Lower lobe of right lung (tissue), 2 donors: ENCODE measurements around the gene ACCS. TPM values are rescaled to one million over a fixed set of nuclear protein-coding genes. Genes with fewer than 3 reads are reported as not detected.

Source experiments
- ATAC-seq, 2 donors: fragments of 200-7000 bp; cut with Tn5 transposase; one replicate each; pipeline ENCODE4 v1.9.1; 2020 to 2022; ENCODE audit warnings: mild to moderate bottlenecking in 2 of 2, moderate library complexity in 2 of 2
- DNase-seq: peaks from one replicate; pipeline ENCODE4 v3.0.0-alpha.2; 2020
- H3K27ac ChIP-seq: fragments of 200-600 bp; one replicate; pipeline ENCODE4 v1.8.0; 2022
- H3K27me3 ChIP-seq: fragments of 200-600 bp; one replicate; pipeline ENCODE4 v1.8.0; 2022; ENCODE audit warnings: low read depth
- H3K36me3 ChIP-seq: fragments of 200-600 bp; one replicate; pipeline ENCODE4 v1.8.0; 2022; ENCODE audit warnings: mild to moderate bottlenecking
- H3K4me1 ChIP-seq: fragments of 200-600 bp; one replicate; pipeline ENCODE4 v1.8.0; 2022
- H3K4me3 ChIP-seq: fragments of 200-600 bp; one replicate; pipeline ENCODE4 v1.8.0; 2022; ENCODE audit warnings: mild to moderate bottlenecking
- H3K9me3 ChIP-seq: fragments of 200-600 bp; one replicate; pipeline ENCODE4 v1.8.0; 2022
- intact Hi-C: fragments of 100-400 bp; cut with DNase I; formaldehyde crosslinking; loops from one replicate; pipeline ENCODE4 v1.11.0; 2022
- total RNA-seq: library from RNA; stranded (reverse); fragmentation: NEBNext Ultra II Directional; extraction: Animal tissue kit (Norgen Biotek cat#: 25700); gene quantifications from one replicate; pipeline ENCODE4 v1.2.1, GENCODE V29; 2021
- TF ChIP-seq, protein P1 (sequence below): fragments of 200-600 bp; IDR thresholded peaks from one replicate; pipeline ENCODE4 v1.8.0; 2022; ENCODE audit warnings: antibody characterized with exemption, mild to moderate bottlenecking
- donor health status: DM: no; HTN: yes; CAD: no; lungs with severe emphysema.

The ACCS gene
- total RNA-seq, 1 donor from 2014 or later, result 31.4 TPM

DNA sequence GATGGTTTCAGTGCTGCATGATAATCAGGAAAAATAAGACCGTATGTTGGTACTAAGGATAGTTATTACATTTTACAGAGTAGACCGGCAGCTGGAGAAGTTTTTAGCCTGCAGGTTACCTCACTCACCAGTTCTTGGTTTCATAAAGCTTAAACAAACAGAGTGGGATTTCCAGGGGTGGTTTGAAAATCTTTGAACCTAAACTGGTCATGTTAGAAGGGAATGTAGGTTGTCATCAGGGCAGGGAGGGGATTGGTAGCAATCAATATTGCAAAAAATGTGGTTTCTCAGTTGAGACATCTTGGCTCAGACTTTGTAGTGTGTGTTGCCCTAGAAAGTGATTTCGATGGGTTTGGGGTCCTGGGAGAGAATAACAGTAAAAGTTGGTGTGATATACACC lies 46.9 kb downstream of the ACCS start:
- ATAC-seq (no peak), DNase-seq (no peak)
- H3K4me1 ChIP-seq, result peaks cover 16% of the 10 kb centered on the region
- no peaks in the 10 kb centered on the region for H3K9me3 ChIP-seq
- H3K27me3 ChIP-seq, result no peaks in the 10 kb centered on the region
- TF ChIP-seq, protein P1, sequence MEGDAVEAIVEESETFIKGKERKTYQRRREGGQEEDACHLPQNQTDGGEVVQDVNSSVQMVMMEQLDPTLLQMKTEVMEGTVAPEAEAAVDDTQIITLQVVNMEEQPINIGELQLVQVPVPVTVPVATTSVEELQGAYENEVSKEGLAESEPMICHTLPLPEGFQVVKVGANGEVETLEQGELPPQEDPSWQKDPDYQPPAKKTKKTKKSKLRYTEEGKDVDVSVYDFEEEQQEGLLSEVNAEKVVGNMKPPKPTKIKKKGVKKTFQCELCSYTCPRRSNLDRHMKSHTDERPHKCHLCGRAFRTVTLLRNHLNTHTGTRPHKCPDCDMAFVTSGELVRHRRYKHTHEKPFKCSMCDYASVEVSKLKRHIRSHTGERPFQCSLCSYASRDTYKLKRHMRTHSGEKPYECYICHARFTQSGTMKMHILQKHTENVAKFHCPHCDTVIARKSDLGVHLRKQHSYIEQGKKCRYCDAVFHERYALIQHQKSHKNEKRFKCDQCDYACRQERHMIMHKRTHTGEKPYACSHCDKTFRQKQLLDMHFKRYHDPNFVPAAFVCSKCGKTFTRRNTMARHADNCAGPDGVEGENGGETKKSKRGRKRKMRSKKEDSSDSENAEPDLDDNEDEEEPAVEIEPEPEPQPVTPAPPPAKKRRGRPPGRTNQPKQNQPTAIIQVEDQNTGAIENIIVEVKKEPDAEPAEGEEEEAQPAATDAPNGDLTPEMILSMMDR, result no peak
- H3K36me3 ChIP-seq, result peaks cover 68% of the 10 kb centered on the region
- H3K27ac ChIP-seq, result no peak overlapping the region
- intact Hi-C loops, result no loop called here
- H3K4me3 ChIP-seq, result no peak overlapping the region

DNA sequence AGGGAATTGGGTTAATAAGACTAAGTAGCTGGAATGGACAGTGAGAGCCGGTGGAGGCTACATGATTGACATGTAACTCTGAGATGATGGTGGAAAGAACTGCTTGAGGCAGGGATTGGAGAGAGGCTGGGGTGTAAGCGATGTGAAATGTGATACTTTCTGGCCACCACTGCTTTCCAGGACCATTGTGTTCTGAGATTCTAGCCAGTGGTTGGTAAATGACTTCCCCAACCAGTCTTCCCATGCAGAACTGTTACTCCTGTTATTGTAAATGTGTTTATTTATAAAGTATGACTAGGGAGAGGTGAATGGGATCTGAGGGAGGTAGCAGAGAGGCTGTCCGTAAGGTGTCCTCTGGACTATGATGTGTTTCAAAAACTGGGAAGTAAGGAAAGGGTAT lies 47.5 kb downstream of the ACCS start:
- Histone ChIP-seq H3K36me3 (peaks cover 65% of the 10 kb centered on the region), H3K9me3 (no peaks in the 10 kb centered on the region), H3K4me1 (peaks cover 16% of the 10 kb centered on the region), H3K27me3 (no peaks in the 10 kb centered on the region), H3K4me3 (no peak overlapping the region), H3K27ac (no peak overlapping the region)
- DNase-seq (no peak), ATAC-seq (no peak)
- TF ChIP-seq, protein P1, result no peak
- intact Hi-C loops, result no loop called here

DNA sequence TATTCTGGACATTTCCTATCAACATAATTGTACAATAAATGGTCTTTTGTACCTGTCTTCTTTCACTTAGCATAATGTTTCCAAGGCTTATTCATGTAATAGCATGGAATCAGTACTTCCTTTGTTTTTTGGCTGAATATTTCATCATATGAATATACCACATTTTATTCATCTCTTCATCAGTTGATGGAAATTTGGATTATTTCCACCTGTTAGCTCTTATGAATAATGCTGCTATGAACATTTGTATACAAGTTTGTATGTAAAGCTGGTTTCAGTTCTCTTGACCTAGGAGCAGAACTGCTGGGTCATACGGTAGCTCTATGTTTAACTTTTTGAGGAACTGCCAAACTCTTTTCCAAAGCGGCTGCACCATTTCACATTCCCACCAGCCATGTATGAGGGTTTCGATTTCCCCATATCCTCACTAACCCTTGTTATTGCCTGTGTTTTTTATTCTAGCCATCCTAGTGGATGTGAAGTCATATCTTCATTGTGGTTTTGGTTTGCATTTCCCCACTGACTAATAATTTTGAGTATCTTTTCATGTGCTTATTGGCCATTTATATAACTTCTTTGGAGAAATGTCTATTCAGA lies 50.3 kb downstream of the ACCS start:
- no peak for DNase-seq
- Histone ChIP-seq H3K27ac (no peak overlapping the region), H3K9me3 (no peaks in the 10 kb centered on the region), H3K36me3 (peaks cover 58% of the 10 kb centered on the region), H3K4me3 (no peak overlapping the region), H3K27me3 (no peaks in the 10 kb centered on the region), H3K4me1 (peaks cover 6% of the 10 kb centered on the region)
- TF ChIP-seq, protein P1, result no peak
- intact Hi-C loops, result no loop called here
- ATAC-seq, result no peak

DNA sequence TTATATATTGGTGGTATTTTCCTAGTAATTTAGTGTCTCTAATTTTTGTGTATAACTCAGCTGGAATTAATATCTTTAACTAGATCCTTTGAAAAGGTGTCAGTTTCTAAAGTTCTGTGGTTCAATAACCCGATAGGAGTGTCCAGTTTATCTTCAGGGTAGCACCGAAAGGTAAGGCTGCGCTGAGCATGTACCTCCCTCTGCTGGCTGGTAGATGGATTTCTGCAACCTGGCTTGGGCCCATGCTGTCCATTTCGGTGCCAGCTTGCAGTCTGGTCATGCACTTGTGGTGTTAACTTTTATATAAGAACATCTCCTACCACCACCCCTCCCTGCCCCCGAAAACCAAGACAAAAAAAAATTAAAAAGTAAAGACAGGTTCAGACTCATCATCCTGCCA lies 54.1 kb downstream of the ACCS start:
- ATAC-seq (no peak), DNase-seq (no peak)
- TF ChIP-seq, protein P1, result no peak
- no peak overlapping the region for H3K4me3 ChIP-seq
- no peak overlapping the region for H3K27ac ChIP-seq
- intact Hi-C loops, result no loop called here
- H3K9me3 ChIP-seq, result no peaks in the 10 kb centered on the region
- H3K4me1 ChIP-seq, result no peaks in the 10 kb centered on the region
- H3K27me3 ChIP-seq, result no peaks in the 10 kb centered on the region
- H3K36me3 ChIP-seq, result peaks cover 56% of the 10 kb centered on the region

DNA sequence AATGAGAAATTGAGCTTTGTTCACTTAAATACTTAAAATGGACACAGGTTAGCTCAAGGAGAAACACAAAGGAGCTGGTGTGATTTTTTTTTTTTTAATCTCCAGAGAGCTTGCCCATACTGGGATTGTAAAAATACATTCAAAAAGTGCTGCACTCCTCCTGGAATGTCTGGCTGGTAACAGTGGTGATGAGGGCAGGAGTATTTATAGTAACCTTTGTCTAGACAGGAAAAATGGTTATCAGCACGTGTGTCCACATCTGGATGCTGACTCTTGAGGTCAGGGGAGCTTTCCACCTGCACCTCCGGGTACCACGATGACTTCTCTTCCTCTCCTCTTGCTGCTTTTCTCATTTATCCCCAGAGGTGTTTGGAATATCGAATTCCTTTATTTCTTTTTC lies 59.5 kb downstream of the ACCS start:
- intact Hi-C loops, result no loop called here
- H3K27ac ChIP-seq, result no peak overlapping the region
- H3K4me3 ChIP-seq, result no peak overlapping the region
- no peaks in the 10 kb centered on the region for H3K4me1 ChIP-seq
- no peaks in the 10 kb centered on the region for H3K9me3 ChIP-seq
- H3K36me3 ChIP-seq, result peaks cover 77% of the 10 kb centered on the region
- ATAC-seq, result no peak
- no peaks in the 10 kb centered on the region for H3K27me3 ChIP-seq
- no peak for DNase-seq
- TF ChIP-seq, protein P1, result no peak
